Right ventricle myocardium inferior (tissue), 1 donor: ENCODE data around the gene NABP1. TPM values are rescaled to one million over a fixed set of nuclear protein-coding genes. Genes with fewer than 3 reads are reported as not detected.

ENCODE experiments used
- ATAC-seq: fragments of 200-7000 bp; cut with Tn5 transposase; one replicate; pipeline ENCODE4 v1.9.1; 2020; ENCODE audit warnings: mild to moderate bottlenecking, moderate library complexity
- DNase-seq: peaks from one replicate; pipeline ENCODE4 v3.0.0; 2021; ENCODE audit errors: missing footprints
- intact Hi-C: fragments of 100-400 bp; cut with DNase I; formaldehyde crosslinking; loops from one replicate; pipeline ENCODE4 v1.11.0; 2022
- total RNA-seq: library from RNA; stranded (reverse); fragmentation: NEBNext Ultra II Directional; extraction: Animal tissue kit (Norgen Biotek cat#: 25700); gene quantifications from one replicate; pipeline ENCODE4 v1.2.1, GENCODE V29; 2021
- donor health status: DM: no; HTN: yes; CAD: no; lungs with severe emphysema.

The NABP1 gene
- total RNA-seq, 1 donor from 2014 or later, result 5.1 TPM

DNA sequence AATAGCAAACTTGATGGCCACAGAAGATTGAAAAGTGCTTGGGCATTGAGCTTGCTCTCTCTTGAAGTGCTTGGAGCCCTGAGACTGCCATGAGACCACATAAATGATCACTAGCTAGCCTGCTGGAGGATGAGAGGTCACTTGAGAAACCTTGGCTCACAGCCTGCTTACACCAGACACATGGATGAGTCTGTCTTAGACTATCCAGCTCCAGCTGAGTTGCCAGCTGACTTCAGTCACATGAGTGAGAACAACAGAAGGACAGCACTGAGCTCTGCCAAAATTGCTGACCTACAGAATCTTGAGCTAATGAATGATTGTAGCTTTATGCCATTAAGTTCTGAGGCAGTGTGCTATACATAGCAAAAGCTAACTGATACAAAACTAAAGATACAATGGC, 18.1 kb downstream of the NABP1 start:
- intact Hi-C loops, result no loop called here
- ATAC-seq (peak; percentile 90), DNase-seq (peak; percentile 50)

- no peak for DNase-seq
- intact Hi-C loops, result no loop called here
- ATAC-seq, result no peak
Measured at GRCh38 chr2:191696966-191697365, 19.0 kb downstream of the NABP1 start.

DNA sequence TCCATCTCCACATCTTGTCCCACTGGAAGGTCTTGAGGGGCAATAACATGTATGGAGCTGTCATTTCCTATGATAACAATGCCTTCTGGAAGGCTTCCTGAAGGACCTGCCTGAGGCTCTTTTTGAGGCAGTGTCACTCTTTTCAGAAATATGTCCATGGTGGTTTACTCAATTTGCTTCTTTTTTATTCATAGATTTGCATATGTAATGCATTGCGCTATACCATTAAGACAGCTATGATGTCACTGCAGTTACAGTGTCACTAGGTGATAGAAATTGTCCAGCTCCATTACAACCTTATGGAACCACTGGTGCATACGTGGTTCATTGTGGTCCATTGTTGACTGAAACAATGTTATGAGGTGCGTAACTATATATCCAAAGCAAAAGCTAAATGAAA, 19.9 kb downstream of the NABP1 start:
- intact Hi-C loops, result no loop called here
- ATAC-seq, result no peak

GRCh38 chr2:191699341-191699945, 21.5 kb downstream of the NABP1 start:
- ATAC-seq (no peak), DNase-seq (no peak)
- intact Hi-C loops, result no loop called here

More for the DNA sequence above, 19.9 kb downstream of the NABP1 start:
- DNase-seq, result no peak

DNA sequence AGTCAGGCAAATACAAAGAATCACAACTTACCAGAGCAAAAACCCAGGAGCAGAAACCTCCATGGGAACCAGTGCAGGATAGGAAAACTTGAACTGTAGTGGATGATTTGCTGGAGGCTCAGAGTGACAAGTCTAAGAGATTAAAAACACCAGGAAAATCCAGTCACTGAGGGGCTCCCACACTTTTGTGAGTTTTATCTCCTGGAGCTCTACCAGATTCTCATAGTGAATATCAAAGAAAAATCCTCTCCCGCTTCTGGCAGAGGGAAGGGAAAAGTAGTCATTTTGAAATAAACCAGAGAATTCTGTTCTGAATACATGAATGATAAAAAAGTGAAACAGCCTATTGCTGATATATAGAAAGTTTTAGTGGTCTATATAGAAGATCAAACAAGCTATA, 23.1 kb downstream of the NABP1 start:
- intact Hi-C loops, result no loop called here
- DNase-seq, result no peak
- no peak for ATAC-seq

DNA sequence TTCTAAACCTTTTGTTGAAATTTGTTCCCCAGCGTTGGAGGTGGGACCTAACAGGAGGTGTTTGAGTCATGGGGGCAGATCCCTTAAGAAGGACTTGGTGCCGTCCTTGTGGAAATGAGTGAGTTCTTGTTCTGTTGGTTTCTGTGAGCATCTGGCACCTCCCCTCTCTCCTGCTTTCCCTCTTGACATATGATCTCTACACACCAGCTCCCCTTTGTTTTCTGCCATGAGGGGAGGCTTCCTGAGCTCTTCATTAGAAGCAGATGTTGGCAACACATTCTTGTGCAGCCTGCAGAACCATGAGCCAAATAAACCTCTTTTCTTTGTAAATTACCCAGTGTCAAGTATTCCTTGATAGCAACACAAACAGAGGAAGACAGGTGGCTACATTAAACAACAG, 23.8 kb downstream of the NABP1 start:
- ATAC-seq, result no peak
- DNase-seq, result no peak

GRCh38 chr2:191703079-191703725, 25.3 kb downstream of the NABP1 start:
- no peak for ATAC-seq
- no peak for DNase-seq
- intact Hi-C loops, result no loop called here

More for the DNA sequence above, 23.8 kb downstream of the NABP1 start:
- intact Hi-C loops, result no loop called here

- intact Hi-C loops, result no loop called here
- ATAC-seq, result no peak
- no peak for DNase-seq
Measured at GRCh38 chr2:191705084-191705483, 27.1 kb downstream of the NABP1 start.

GRCh38 chr2:191705701-191706100, 27.8 kb downstream of the NABP1 start:
- DNase-seq (no peak), ATAC-seq (no peak)
- intact Hi-C loops, result no loop called here

- ATAC-seq (no peak), DNase-seq (no peak)
- intact Hi-C loops, result no loop called here
Measured at GRCh38 chr2:191706791-191707190, 28.9 kb downstream of the NABP1 start.

DNA sequence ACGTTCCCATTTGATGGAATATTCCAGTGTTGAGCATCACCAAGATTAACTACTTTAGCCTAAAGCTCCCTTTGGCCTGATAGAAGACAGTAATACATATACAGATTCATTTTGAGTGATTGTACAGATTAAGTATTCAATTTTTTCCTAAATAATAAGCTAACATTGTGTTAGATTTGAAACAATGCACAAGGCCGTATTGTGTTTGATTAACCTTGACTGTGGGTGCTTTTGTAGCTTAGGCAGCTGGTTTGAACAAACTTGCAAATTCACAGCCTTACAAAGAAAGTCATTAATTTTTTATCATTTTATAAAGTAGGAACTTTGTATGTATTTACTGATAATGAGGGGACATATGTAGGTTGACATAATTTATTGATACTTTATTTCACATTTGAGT, 29.6 kb downstream of the NABP1 start:
- ATAC-seq (no peak), DNase-seq (no peak)
- intact Hi-C loops, result no loop called here

DNA sequence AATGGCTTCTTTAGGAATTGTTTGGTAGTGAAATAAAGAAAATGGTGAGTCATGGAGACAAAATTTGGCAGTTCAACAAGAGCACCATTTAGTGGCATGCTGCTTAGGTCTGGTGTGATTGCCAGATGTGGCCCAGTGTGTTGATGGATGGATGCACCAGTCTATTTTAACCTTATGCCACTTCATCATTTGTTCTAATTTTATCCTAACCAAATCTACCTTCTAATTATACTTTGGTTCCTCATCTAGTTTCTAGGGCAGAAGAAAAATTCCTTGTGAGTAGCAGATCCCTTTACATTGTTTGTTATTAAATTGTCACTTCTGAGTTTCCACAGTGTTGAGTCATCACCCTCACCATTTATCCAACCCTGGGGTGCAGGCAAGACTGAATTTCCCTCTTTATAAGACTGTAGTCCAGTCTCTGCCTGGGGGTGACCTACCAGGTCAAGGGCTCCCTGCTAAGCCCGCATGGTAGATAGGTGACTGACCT, 32.5 kb downstream of the NABP1 start:
- ATAC-seq (no peak), DNase-seq (no peak)
- intact Hi-C loops, result no loop called here

GRCh38 chr2:191711621-191712020, 33.7 kb downstream of the NABP1 start:
- no peak for DNase-seq
- no peak for ATAC-seq
- intact Hi-C loops, result no loop called here

DNA sequence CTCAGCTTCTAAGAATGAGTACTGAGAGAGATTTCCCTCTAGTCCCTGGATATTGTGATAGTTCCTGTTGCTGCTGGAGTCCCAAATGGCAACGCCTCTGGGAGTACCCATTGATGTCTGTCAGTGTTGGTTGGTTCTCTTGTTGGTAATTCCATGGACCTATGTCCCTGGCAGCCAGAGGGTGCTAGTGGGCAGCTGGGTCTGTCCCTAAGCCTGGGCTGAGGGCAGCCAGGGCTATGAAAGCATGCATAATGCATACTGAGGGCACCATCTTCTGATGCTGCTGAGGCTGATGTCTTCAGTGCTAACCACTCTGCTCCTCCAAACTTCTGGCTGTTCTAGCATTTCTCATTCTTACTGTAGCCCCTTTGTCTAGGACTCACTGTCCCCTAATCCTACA, 35.9 kb downstream of the NABP1 start:
- ATAC-seq (no peak), DNase-seq (no peak)
- intact Hi-C loops, result no loop called here

DNA sequence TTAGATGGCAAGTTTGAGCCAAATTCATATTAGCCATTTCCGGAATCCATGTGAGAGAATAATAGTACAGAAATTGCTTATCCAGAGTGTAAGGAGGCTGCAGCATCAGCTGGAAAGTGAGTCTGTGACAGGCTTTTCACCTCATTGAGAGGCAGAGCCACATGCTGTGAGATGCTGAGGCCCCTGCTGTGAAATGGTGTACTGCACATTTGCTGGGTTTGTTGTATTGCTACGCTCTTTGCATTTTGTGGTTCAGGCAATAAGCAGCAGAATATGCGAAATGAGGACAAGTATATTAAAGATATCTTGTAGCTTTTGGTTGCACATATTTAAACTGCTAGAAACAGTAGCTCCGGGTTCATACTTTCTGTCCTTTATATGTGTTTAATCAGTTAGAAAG, 37.0 kb downstream of the NABP1 start:
- no peak for ATAC-seq
- intact Hi-C loops, result no loop called here
- no peak for DNase-seq

- DNase-seq, result no peak
- no peak for ATAC-seq
- intact Hi-C loops, result no loop called here
Measured at GRCh38 chr2:191715471-191715870, 37.5 kb downstream of the NABP1 start.

DNA sequence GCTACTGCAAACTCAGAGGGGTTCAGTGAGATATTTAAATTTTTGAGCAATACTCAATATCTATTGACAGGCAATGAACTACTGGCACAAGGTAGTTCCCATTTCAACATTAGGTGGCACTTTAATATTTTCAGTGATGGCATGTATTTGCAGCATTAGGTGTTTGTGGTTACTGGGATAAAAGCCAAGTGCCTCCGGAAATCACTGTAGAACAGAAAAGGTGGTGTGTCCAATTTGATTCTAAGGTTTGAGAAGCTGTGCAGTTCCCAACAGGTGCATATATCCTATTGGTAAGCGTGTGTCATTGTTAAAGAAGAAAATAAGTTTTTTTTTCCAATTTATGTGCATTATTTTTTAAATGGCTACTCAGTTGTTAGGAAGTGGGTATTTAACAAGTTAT, 41.3 kb downstream of the NABP1 start:
- ATAC-seq, result no peak
- intact Hi-C loops, result no loop called here
- no peak for DNase-seq

DNA sequence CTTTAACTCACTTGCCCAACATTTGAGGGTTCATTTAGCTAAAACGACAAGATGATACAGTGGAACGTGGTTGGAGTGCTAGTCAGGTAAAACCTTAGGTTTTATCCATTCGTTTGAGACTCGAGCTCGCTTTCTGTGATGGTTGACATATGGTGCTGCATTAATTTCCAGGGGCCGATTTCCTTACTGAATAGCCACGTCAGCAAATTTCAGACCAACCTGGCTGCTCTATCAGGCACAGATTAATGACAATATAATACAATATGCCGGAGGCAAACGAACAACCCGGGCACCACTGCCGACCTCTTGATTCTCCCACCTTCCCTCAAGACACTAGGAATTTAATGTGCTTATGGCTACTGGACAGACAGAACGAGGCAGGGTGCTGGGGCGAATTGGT, 42.0 kb downstream of the NABP1 start:
- intact Hi-C loops, result no loop called here
- no peak for ATAC-seq
- no peak for DNase-seq

GRCh38 chr2:191721331-191721730, 43.4 kb downstream of the NABP1 start:
- intact Hi-C loops, result no loop called here
- ATAC-seq, result no peak
- DNase-seq, result no peak

GRCh38 chr2:191724015-191724414, 46.1 kb downstream of the NABP1 start:
- DNase-seq (no peak), ATAC-seq (no peak)
- intact Hi-C loops, result no loop called here
